Measurements from ENCODE around the gene PITPNB. TPM values are rescaled to one million over a fixed set of nuclear protein-coding genes. Genes with fewer than 3 reads are reported as not detected.

The PITPNB gene
- total RNA-seq, 1 donor from 2014 or later: 66.6 TPM

GRCh38 chr22:27832606-27833005 is 86.5 kb downstream of the PITPNB start:
- TF ChIP-seq, protein P1, sequence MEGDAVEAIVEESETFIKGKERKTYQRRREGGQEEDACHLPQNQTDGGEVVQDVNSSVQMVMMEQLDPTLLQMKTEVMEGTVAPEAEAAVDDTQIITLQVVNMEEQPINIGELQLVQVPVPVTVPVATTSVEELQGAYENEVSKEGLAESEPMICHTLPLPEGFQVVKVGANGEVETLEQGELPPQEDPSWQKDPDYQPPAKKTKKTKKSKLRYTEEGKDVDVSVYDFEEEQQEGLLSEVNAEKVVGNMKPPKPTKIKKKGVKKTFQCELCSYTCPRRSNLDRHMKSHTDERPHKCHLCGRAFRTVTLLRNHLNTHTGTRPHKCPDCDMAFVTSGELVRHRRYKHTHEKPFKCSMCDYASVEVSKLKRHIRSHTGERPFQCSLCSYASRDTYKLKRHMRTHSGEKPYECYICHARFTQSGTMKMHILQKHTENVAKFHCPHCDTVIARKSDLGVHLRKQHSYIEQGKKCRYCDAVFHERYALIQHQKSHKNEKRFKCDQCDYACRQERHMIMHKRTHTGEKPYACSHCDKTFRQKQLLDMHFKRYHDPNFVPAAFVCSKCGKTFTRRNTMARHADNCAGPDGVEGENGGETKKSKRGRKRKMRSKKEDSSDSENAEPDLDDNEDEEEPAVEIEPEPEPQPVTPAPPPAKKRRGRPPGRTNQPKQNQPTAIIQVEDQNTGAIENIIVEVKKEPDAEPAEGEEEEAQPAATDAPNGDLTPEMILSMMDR (IDR thresholded peaks at IDR 0.05; ENCODE audit: partially characterized antibody, unreplicated experiment): no peak
- DNase-seq: no peak
- H3K27ac Mint-ChIP-seq (ENCODE audit: unreplicated experiment): no peak overlapping the region
- no peaks in the 10 kb centered on the region for H3K4me1 Mint-ChIP-seq (ENCODE audit: low read depth, unreplicated experiment)
- H3K4me3 Mint-ChIP-seq (ENCODE audit: unreplicated experiment): no peak overlapping the region
- peaks cover 5% of the 10 kb centered on the region for H3K36me3 Mint-ChIP-seq (ENCODE audit: unreplicated experiment)
- H3K9me3 Mint-ChIP-seq (ENCODE audit: unreplicated experiment): peaks cover 6% of the 10 kb centered on the region
- peaks cover 3% of the 10 kb centered on the region for H3K27me3 Mint-ChIP-seq (ENCODE audit: unreplicated experiment)

DNA sequence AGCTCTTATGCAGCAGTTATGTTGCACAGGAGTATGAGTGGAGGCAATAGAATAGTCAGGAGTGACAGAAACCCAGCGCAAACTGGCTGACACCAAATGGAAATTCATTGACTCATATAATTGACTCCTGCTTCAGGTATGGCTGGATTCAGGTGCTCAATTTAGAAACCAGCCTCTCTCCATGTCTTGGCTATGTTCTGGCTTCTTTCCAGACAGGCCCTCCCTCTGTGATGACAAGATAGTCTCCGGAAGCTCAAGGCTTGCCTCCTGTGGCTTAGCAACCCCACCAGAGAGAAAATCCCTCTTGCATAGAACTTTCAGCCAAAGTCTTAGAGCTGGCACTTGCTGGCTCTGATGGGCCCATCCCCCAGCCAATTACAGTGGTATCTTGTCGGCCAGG is 89.4 kb downstream of the PITPNB start:
- TF ChIP-seq, protein P1 (IDR thresholded peaks at IDR 0.05; ENCODE audit: partially characterized antibody, unreplicated experiment): no peak
- Mint-ChIP-seq H3K36me3 (ENCODE audit: unreplicated experiment) (no peaks in the 10 kb centered on the region), H3K9me3 (ENCODE audit: unreplicated experiment) (peaks cover 2% of the 10 kb centered on the region), H3K27me3 (ENCODE audit: unreplicated experiment) (no peaks in the 10 kb centered on the region), H3K4me3 (ENCODE audit: unreplicated experiment) (no peak overlapping the region), H3K27ac (ENCODE audit: unreplicated experiment) (no peak overlapping the region), H3K4me1 (ENCODE audit: low read depth, unreplicated experiment) (no peaks in the 10 kb centered on the region)
- DNase-seq: no peak

- Mint-ChIP-seq H3K4me3 (ENCODE audit: unreplicated experiment) (no peak overlapping the region), H3K27me3 (ENCODE audit: unreplicated experiment) (no peaks in the 10 kb centered on the region), H3K27ac (ENCODE audit: unreplicated experiment) (no peak overlapping the region), H3K36me3 (ENCODE audit: unreplicated experiment) (no peaks in the 10 kb centered on the region), H3K4me1 (ENCODE audit: low read depth, unreplicated experiment) (no peaks in the 10 kb centered on the region), H3K9me3 (ENCODE audit: unreplicated experiment) (no peaks in the 10 kb centered on the region)
- TF ChIP-seq, protein P1 (IDR thresholded peaks at IDR 0.05; ENCODE audit: partially characterized antibody, unreplicated experiment): no peak
- no peak for DNase-seq
Measured at GRCh38 chr22:27827604-27828587, 91.2 kb downstream of the PITPNB start.

DNA sequence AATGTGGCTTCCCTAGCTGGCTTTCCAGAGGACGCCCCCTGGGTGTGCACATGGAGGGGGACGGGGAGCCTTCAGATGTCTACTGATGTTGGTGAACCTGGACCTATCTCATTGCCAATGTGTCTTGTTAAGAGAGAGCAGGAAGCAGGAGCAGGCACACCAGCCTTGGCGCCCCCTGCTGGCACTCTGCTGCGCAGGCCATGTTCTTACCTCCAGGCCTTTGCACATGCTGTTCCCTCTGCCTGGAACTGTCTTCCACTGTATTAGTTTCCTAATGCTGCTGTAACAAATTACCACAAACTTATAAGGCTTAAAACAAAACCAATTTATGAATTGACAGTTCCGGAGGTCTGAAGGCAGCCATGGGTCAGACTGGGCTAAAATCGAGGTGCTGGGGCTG is 93.9 kb downstream of the PITPNB start:
- Mint-ChIP-seq H3K27me3 (ENCODE audit: unreplicated experiment) (no peaks in the 10 kb centered on the region), H3K4me3 (ENCODE audit: unreplicated experiment) (no peak overlapping the region), H3K9me3 (ENCODE audit: unreplicated experiment) (peaks cover 2% of the 10 kb centered on the region), H3K36me3 (ENCODE audit: unreplicated experiment) (no peaks in the 10 kb centered on the region), H3K4me1 (ENCODE audit: low read depth, unreplicated experiment) (no peaks in the 10 kb centered on the region), H3K27ac (ENCODE audit: unreplicated experiment) (no peak overlapping the region)
- TF ChIP-seq, protein P1 (IDR thresholded peaks at IDR 0.05; ENCODE audit: partially characterized antibody, unreplicated experiment): peak; percentile 34
- DNase-seq: no peak

DNA sequence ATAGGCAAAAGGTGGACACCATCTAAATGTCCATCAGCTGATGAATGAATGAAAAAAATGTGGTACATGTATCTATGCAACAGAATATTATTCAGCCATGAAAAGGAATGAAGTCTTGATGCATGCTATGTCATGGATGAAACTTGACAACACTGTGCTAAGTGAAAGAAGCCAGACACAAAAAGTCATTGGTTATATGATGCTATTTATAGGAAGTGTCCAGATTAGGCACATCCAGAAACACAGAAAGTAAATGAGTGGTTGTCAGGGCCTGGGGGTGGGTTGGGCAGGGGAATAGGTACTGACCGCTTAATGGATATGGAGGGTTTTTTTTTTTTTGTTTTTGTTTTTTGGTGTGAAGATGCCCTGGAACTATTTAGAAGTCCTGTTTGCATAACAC is 95.8 kb downstream of the PITPNB start:
- TF ChIP-seq, protein P1 (IDR thresholded peaks at IDR 0.05; ENCODE audit: partially characterized antibody, unreplicated experiment): no peak
- no peaks in the 10 kb centered on the region for H3K36me3 Mint-ChIP-seq (ENCODE audit: unreplicated experiment)
- no peak overlapping the region for H3K27ac Mint-ChIP-seq (ENCODE audit: unreplicated experiment)
- H3K27me3 Mint-ChIP-seq (ENCODE audit: unreplicated experiment): no peaks in the 10 kb centered on the region
- no peaks in the 10 kb centered on the region for H3K4me1 Mint-ChIP-seq (ENCODE audit: low read depth, unreplicated experiment)
- H3K4me3 Mint-ChIP-seq (ENCODE audit: unreplicated experiment): no peak overlapping the region
- peaks cover 2% of the 10 kb centered on the region for H3K9me3 Mint-ChIP-seq (ENCODE audit: unreplicated experiment)
- DNase-seq: no peak

Measured in glutamatergic neuron (in vitro differentiated cells).